Activated naive CD4-positive, alpha-beta T cell treated with Interleukin-2 at 50 U/mL for 16 hours (primary cell): ENCODE measurements around the gene ZNF585A.
"Not testable (repeated sequence)": the region's sequence is repeated elsewhere in the genome, so short reads cannot be mapped to it uniquely, and the experiment has no call there.

Experiments used
- DNase-seq: peaks from one replicate; pipeline ENCODE4 v3.0.0-alpha.2; 2020

Gene ZNF585A

DNA sequence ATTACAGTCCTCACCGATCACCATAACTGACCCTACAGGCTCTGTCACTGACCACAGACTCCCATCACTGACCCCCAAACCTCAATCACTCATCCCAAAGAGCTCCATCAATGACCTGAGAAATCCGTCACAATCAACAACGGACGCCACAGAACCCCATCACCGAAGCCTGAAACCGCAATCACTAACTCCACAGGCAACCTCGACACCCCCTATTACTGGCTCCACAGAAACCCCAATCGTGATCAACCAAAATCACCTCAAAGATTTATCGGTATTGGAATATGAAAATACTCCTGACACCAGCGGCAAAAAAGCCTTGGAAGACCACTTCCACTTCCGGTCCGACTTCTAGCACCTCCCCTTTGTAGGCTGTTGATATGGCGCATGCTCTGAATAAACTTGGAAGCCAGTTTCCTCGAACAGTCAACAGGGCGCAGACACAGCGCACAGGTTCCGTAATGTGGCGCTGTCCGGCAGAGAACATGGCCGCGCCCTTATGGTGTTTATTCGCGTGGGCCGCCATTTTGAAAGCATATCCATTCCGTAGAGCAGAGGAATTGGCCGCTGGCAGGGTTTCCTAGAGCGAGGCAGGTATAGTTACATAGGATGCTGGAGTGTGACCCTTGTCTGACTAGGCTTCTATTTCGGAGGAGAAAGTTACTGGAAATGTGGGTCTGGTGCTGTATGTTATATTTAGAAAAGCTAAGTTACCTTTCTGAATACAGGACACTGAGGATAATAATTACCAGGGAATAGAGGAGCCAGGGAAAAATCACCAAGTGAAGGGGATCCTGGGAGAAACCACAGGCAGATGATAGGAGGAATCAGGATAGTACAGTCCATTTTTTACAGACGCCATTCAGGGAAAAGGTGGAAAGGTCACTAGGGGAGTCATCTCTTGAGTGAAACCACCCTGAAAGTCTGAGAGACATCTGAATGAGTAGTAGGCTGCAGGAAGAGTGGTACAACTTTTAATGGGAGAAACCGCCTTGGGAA is at the start of gene ZNF585A:
ZNF585A (minus strand) TSS at position 328 of the 999 bp plus-strand sequence. CDS start 2,785 bp downstream, outside the sequence.
- peak; percentile 90 for DNase-seq

DNA sequence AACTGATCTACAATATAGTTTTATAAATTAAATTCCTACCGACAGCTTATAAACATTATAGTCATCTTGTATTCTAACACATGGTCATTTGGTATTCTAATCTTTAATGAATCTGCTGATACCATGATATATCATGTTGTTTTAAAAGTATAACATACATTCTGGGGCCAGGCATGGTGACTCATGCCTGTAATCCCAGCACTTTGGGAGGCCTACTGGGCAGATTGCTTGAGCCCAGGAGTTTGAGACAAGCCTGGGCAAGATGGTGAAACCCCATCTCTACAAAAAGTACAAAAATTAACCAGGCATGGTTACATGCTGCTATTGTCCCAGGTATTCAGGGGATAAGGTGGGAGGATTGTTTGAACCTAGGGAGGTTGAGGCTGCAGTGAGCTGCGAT is 48.6 kb upstream of the ZNF585A start:
- no peak for DNase-seq

DNA sequence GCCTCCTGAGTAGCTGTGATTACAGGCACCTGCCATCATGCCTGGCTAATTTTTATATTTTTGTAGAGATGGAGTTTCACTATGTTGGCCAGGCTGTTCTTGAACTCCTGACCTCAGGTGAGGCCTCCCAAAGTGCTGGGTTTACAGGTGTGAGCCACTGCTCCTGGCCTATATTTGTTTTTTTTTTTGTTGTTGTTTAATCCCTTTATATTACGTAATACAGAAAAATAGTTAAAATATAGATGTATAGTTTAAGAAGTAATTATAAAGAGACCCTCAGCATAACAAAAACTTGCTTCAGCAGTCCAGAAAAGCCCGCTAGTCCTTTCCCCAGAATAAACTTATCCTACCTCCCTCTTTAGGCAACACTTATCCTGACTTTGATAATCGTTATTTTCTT is 47.9 kb upstream of the ZNF585A start:
- no peak for DNase-seq

DNA sequence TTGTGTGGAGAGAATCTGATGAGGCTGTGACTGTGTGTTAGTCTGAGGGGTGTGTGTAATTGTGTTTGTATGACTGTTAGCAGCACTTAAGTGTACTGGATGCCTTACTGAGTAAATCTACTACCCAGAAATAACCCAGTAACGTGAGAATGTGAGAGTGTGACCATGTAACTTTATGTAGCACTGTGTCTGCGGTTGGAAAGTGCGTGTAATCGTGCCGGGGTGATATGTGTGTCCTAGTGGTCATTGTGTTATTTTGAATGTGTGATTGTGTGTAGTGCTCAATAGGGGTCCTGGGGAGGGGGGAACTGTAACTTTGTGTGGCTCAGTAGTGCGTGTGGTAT is 46.1 kb upstream of the ZNF585A start:
- DNase-seq, result peak; percentile 23

DNA sequence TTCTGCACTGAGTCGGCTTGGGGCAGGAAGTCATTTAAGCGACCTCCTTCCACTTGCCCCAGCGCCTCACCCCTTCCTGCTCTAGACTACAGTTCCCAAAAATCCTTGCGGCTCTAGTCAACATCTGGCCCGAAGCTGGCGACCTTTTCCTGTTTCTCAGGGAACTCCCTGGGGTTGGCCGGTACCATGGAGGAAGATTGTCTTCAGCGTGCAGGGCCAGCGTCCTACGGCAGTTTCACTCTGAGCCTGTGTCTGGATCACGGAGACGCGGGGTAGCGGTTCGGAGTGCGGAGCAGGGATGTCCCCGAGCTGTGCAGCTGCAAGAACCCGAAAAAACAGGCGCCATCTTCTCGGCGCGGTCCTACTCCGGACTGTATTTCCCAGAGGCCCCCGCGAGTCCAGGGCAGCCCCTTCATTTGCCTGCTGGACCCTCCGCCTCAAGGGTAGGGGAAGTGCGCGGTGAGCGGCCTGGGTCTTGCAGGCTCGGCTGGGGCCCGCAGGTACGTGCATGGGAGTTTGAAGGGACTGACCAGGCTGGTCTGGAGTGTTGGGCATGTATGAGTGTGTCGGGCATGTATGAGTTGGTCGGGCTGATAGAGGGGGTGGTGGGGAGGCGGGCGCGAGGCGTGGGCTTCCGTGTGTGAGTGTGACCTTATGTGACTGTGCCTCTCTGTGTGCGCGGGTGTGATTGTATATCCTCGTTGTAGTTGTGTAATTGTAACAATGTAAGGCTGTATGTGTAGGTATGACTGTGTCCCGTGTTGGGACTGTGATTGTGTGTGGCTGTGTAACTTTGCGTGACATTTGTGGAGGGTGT is 45.5 kb upstream of the ZNF585A start, which contains the start of gene ZNF383:
ZNF383 (plus strand) TSS at position 440 of the 817 bp plus-strand sequence. CDS start 12,240 bp downstream, outside the sequence.
- peak; percentile 88 for DNase-seq

DNA sequence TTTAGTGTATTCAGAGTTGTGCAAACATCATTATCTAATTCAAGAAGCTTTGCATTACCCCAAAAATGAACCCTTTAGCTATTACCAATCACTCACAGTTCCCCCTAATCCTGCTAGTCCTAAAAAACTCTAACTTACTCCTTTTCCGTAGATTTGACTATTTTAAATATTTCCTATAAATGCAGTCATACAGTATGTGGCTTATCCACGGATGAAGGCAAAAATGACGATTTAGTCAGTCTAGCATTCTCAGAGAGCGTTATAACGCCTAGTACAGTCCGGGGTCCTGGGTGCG is 44.9 kb upstream of the ZNF585A start:
- no peak for DNase-seq

DNA sequence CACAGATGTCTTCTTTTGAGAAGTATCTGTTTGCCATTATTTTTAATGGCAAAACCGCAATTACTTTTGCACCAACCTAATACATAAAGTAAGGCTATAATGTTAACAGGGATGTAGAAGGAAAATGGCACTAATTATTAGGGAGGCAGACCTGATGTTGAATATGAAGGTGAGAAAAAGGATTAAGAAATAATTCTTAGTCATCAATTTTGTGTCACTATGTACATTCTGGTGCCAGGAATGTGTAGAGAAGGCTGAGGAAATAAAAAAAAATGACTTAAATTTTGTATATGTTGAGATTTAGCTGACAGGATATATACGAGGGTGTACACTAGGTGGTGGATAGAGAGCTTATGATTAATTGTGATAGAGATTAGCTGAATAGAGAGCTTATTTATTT is 25.3 kb upstream of the ZNF585A start:
- no peak for DNase-seq

GRCh38 chr19:37197115-37197514 is 24.6 kb upstream of the ZNF585A start:
- not testable (repeated sequence) for DNase-seq

- DNase-seq, result not testable (repeated sequence)
Observed at GRCh38 chr19:37195248-37195647, 22.8 kb upstream of the ZNF585A start.

- not testable (repeated sequence) for DNase-seq
Observed at GRCh38 chr19:37186071-37186470, 13.6 kb upstream of the ZNF585A start.

DNA sequence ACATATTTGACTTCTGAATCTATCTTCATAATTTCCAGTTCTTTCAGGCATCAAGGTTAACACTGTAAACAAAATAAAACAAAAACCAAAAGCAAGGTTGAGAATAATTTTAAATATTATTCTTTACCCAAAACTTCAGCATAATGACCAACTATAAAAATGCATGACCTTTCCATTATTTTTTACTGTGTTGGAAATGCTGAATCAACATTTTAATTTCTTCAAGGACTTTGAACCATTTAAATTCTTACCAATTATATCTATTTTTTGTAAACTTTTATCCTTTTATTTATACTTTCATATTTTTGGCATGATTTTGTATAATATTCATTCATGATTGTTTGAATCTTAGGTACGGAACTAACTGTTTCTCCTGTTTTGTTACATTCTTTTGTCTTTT is 6.9 kb downstream of the ZNF585A start:
- no peak for DNase-seq

GRCh38 chr19:37160153-37160552 is 12.3 kb downstream of the ZNF585A start:
- no peak for DNase-seq

- DNase-seq, result no peak
Observed at GRCh38 chr19:37148214-37148613, 24.3 kb downstream of the ZNF585A start.

- DNase-seq, result no peak
Observed at GRCh38 chr19:37136111-37136510, 36.4 kb downstream of the ZNF585A start.

- no peak for DNase-seq
Observed at GRCh38 chr19:37128821-37129177, 43.7 kb downstream of the ZNF585A start.

GRCh38 chr19:37127999-37128820 is 44.3 kb downstream of the ZNF585A start:
- no peak for DNase-seq

DNA sequence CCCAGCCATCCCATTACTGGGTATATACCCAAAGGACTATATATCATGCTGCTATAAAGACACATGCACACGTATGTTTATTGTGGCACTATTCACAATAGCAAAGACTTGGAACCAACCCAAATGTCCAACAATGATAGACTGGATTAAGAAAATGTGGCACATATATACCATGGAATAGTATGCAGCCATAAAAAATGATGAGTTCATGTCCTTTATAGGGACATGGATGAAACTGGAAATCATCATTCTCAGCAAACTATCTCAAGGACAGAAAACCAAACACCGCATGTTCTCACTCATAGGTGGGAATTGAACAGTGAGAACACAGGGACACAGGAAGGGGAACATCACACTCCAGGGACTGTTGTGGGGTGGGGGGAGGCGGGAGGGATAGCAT is 50.4 kb downstream of the ZNF585A start:
- DNase-seq, result not testable (repeated sequence)

DNA sequence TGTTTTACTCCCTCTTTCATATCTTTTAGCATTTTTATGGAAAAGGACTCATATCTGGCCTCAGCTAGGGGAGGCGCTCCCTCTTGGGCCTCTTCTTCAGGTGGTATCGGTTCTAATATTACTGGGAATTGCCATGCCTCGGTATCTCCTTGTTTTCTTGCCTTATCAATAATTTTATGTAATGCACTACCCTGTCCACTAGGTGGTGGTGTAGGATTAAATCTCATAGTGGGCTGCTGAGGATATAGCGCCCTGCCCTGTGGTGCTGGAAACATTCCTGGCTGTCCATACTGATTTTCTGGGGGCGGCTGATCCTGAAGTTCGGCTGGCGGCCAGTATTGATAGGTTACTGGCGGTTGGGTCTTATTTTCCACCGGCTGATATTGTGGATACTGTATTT is 58.5 kb downstream of the ZNF585A start:
- no peak for DNase-seq

GRCh38 chr19:37111753-37112152 is 60.7 kb downstream of the ZNF585A start:
- DNase-seq, result not testable (repeated sequence)

DNA sequence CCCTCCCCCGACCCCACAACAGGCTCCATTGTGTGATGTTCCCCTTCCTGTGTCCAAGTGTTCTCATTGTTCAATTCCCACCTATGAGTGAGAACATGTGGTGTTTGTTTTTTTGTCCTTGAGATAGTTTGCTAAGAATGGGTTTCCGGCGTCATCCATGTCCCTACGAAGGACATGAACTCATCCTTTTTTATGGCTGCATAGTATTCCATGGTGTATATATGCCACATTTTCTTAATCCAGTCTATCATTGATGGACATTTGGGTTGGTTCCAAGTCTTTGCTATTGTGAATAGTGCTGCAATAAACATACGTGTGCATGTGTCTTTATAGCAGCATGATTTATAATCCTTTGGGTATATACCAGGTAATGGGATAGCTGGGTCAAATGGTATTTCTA is 68.4 kb downstream of the ZNF585A start:
- DNase-seq, result not testable (repeated sequence)

DNA sequence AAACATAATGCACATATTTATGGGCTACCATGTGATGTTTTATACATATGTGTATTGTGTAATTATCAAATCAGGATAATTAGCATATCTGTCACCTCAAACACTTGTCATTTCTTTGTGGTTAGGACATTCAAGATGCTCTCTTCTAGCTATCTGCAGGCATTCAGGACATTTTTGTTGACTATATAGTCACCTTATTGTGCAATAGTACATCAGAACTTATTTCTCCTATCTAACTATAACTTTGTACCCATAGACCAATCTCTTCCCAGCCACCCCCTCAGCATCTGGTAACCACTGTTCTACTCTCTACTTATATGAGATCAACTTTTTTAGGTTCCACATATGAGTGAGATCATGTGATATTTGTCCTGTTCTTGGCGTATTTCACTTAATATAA is 73.9 kb downstream of the ZNF585A start:
- no peak for DNase-seq

GRCh38 chr19:37095859-37096258 is 76.6 kb downstream of the ZNF585A start:
- no peak for DNase-seq
